IMR-90 (cell line): Measurements from ENCODE around the gene FAM78A.

Experiments used
- BHLHE40 ChIP-seq: fragments of 150-350 bp; IDR thresholded peaks from 2 replicates; pipeline ENCODE4 v1.6.1; 2016; ENCODE audit warnings: mild to moderate bottlenecking, low read depth, low read length
- CHD1 ChIP-seq: IDR thresholded peaks from 2 replicates; pipeline ENCODE4 v1.6.1; 2012; ENCODE audit warnings: low read depth, low read length, improper control_type of control experiment
- CTCF ChIP-seq: conservative IDR thresholded peaks from 2 replicates; pipeline ENCODE4 v1.5.1; 2012; ENCODE audit warnings: mild to moderate bottlenecking, low read depth, low read length, improper control_type of control experiment
- POLR2A ChIP-seq: IDR thresholded peaks from 2 replicates; pipeline ENCODE4 v1.6.1; 2012; ENCODE audit warnings: mild to moderate bottlenecking, low read depth, low read length
- RAD21 ChIP-seq: IDR thresholded peaks from 2 replicates; pipeline ENCODE4 v1.6.1; 2012; ENCODE audit warnings: low read length, improper control_type of control experiment
- RCOR1 ChIP-seq: IDR thresholded peaks from 2 replicates; pipeline ENCODE4 v1.6.1; 2012; ENCODE audit warnings: mild to moderate bottlenecking, low read length, improper control_type of control experiment; ENCODE audit not compliant: insufficient replicate concordance
- RFX5 ChIP-seq: IDR thresholded peaks from 2 replicates; pipeline ENCODE4 v1.8.0; 2012; ENCODE audit warnings: low read depth, mild to moderate bottlenecking, low read length, moderate library complexity
- SMC3 ChIP-seq: fragments of 150-350 bp; IDR thresholded peaks from 2 replicates; pipeline ENCODE4 v1.6.1; 2016; ENCODE audit warnings: low read depth, mild to moderate bottlenecking, antibody characterized with exemption, low read length, moderate library complexity
- TF ChIP-seq, protein P1 (sequence below): fragments of 150-350 bp; IDR thresholded peaks from 2 replicates; pipeline ENCODE4 v1.6.1; 2016; ENCODE audit warnings: low read depth, mild to moderate bottlenecking, low read length, moderate library complexity, borderline replicate concordance

- TF ChIP-seq CTCF: no peak
- no peak for TF ChIP-seq SMC3
- TF ChIP-seq POLR2A: no peak
- TF ChIP-seq, protein P1, sequence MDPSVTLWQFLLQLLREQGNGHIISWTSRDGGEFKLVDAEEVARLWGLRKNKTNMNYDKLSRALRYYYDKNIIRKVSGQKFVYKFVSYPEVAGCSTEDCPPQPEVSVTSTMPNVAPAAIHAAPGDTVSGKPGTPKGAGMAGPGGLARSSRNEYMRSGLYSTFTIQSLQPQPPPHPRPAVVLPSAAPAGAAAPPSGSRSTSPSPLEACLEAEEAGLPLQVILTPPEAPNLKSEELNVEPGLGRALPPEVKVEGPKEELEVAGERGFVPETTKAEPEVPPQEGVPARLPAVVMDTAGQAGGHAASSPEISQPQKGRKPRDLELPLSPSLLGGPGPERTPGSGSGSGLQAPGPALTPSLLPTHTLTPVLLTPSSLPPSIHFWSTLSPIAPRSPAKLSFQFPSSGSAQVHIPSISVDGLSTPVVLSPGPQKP: no peak
- no peak for TF ChIP-seq CHD1
- TF ChIP-seq RAD21: no peak
- TF ChIP-seq RCOR1: no peak
- TF ChIP-seq BHLHE40: no peak
- no peak for TF ChIP-seq RFX5
Measured at GRCh38 chr9:131239161-131239975, 36.9 kb downstream of the FAM78A start.
